ENCODE results near the gene MAP1LC3B. TPM values are rescaled to one million over a fixed set of nuclear protein-coding genes. Genes with fewer than 3 reads are reported as not detected.

The MAP1LC3B gene
- total and polyA plus RNA-seq, 2 of the 8 experiments (the other 6 are each of a cell fraction or from before 2014, with no cell fraction given): 29.5 to 48.5 TPM

DNA sequence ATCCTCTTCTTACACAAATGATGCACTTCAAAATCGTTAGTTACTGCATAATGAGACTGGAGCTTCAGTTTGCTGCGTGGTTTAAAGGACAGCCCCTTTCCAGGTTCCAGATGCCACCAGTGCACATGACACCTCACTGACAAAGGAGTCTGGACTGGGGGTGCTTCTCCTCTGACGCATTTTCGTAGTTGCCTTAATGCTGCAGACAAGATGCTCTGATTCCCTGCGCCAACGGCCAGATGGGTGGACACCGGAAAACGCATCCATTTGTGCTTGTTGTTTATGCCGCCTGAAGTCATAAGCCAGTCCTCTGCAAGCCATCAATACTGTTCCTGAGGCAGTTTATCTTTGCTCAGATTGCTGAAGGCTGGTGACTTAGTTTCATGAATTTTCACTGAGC, 24.6 kb upstream of the MAP1LC3B start (continued):
- TF ChIP-seq PHF8 (conservative IDR thresholded peaks at IDR 0.05; ENCODE audit: low read depth, low read length): no peak
